Measurements from ENCODE around the gene RAB3IL1. TPM values are rescaled to one million over a fixed set of nuclear protein-coding genes. Genes with fewer than 3 reads are reported as not detected.

The RAB3IL1 gene
- total RNA-seq, 2 donors from 2014 or later: not detected

DNA sequence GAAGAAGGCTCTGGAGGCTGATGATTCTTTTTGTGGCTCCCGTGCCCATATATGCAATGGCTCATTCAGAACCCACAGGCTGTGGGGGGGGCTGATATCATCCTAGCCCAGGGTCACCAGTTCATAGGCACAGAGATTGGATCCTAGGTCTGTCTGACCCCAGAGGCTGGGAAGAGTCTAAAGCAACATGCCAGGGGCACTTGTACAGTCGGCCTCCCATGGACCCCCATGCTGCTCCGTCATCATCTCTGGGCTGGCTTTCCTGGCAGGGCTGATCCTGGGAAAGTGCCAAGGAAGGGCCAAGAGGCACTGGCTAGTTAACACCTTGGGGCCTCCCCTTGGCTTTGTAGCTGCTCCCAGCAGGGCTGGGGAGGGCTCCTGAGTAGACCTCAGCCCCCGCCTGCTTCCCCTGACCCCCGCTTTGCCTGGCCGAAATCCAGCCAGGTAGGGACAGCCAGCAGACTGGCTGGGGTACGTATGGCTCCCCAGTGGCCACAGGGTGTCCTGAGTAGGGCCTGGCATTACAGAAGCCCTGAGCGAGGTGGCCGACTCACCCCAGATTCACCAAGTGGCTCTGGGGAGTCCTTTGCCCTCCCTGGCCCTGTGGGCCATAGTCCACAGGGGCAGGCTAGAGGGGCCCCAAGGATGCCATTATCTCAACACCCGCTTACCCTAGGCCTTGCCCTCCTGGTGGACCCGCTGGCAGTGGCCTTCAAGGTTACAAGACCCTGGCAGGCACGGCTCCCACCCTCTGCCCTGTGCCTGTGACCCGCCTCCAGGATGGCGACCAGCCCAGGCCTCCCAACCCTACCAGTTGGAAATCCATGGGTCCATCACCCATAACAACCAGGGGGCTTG is 48.6 kb downstream of the RAB3IL1 start:
- Mint-ChIP-seq H3K4me3 (no peak overlapping the region), H3K4me1 (peaks cover 7% of the 10 kb centered on the region), H3K27ac (no peak overlapping the region), H3K9me3 (no peaks in the 10 kb centered on the region), H3K36me3 (ENCODE audit: low read depth) (peaks cover 8% of the 10 kb centered on the region), H3K27me3 (no peaks in the 10 kb centered on the region)
- ATAC-seq (replicated peaks): no peak

GRCh38 chr11:61866958-61867343 is 50.4 kb downstream of the RAB3IL1 start:
- Mint-ChIP-seq H3K27ac (no peak overlapping the region), H3K4me1 (peaks cover 7% of the 10 kb centered on the region), H3K4me3 (no peak overlapping the region), H3K36me3 (ENCODE audit: low read depth) (peaks cover 10% of the 10 kb centered on the region), H3K27me3 (no peaks in the 10 kb centered on the region), H3K9me3 (no peaks in the 10 kb centered on the region)
- no peak for ATAC-seq (replicated peaks)

GRCh38 chr11:61866231-61866957 is 51.0 kb downstream of the RAB3IL1 start:
- ATAC-seq (replicated peaks): no peak
- H3K9me3 Mint-ChIP-seq: no peaks in the 10 kb centered on the region
- peaks cover 16% of the 10 kb centered on the region for H3K36me3 Mint-ChIP-seq (ENCODE audit: low read depth)
- H3K4me3 Mint-ChIP-seq: no peak overlapping the region
- no peaks in the 10 kb centered on the region for H3K27me3 Mint-ChIP-seq
- no peak overlapping the region for H3K27ac Mint-ChIP-seq
- peaks cover 7% of the 10 kb centered on the region for H3K4me1 Mint-ChIP-seq

DNA sequence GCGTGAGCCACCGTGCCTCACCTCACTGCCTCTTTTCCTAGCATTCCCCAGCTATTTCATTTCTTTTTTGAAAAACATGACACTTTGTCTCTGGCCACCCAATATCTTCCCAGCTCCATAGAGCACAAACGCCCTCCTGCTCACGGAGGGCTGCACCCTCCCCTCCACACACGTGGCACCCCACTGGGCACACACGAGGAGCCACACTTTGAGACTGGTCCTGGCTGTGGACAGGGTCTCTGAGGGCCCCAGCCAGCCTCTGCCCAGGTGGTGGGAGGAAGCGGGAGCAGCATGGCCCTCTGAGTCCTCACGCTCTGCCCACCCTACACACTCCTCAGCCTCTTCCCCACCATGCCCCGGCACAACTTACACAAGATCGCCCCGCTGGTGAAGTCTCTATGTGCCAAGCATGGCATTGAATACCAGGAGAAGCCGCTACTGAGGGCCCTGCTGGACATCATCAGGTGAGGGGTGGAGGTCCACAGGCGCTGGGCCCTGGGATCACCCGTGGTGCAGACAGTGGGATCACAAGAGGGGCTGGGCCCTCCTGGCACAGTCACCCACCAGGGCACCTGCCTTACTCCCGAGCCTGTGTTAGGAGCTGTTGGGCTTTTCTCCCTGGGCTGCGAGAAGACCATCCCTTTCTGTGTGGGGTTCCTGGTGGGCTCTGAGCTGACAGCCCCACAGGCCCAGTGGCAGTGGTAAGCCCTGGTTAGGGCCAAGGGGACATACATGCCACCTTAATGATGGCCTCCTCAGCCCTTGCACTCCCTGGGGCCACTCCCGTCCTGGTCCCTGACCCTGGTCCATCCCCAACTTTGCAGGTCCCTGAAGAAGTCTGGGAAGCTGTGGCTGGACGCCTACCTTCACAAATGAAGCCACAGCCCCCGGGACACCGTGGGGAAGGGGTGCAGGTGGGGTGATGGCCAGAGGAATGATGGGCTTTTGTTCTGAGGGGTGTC is 52.3 kb downstream of the RAB3IL1 start:
- H3K9me3 Mint-ChIP-seq: no peaks in the 10 kb centered on the region
- ATAC-seq (replicated peaks): no peak
- H3K27me3 Mint-ChIP-seq: no peaks in the 10 kb centered on the region
- H3K36me3 Mint-ChIP-seq (ENCODE audit: low read depth): peaks cover 25% of the 10 kb centered on the region
- H3K4me3 Mint-ChIP-seq: no peak overlapping the region
- H3K4me1 Mint-ChIP-seq: no peaks in the 10 kb centered on the region
- no peak overlapping the region for H3K27ac Mint-ChIP-seq

GRCh38 chr11:61863548-61864081 is 53.8 kb downstream of the RAB3IL1 start:
- ATAC-seq (replicated peaks): no peak

DNA sequence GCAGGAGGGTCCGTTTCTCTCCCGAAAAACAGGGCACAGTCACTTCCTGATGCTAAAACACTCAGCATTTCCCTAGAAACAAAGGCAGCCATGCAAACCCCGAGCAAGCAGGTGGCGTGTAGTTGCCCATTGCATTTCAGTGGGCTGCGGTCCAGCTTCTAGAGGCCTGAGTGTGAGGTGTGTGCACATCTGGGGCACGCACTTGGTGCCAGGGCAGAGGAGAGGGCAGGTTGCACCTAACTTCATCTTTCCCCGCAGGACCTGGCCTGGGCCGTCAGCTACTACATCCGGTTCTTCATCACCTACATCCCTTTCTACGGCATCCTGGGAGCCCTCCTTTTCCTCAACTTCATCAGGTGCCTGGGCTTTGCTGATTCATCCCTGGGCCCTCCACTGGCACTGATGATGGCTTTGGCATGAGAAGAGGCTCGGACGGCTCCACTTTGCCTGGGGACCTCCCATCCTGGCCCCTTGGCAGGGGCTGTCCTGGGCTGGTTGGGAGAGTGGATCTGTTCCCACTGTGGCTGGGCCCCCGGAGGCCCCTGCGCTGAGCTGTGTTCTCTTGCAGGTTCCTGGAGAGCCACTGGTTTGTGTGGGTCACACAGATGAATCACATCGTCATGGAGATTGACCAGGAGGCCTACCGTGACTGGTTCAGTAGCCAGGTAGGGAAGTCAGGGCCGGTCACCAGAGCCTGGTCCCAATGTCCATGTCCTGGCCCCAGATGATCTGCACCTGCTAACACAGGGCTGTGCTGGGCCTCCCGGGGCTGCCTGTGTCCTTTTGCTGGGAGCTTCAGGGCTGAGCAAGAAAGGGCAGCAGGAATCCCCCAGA is 54.4 kb downstream of the RAB3IL1 start:
- no peak overlapping the region for H3K4me3 Mint-ChIP-seq

More at GRCh38 chr11:61863548-61864081, 53.8 kb downstream of the RAB3IL1 start:
- Mint-ChIP-seq H3K27me3 (no peaks in the 10 kb centered on the region), H3K4me3 (no peak overlapping the region), H3K9me3 (no peaks in the 10 kb centered on the region), H3K36me3 (ENCODE audit: low read depth) (peaks cover 39% of the 10 kb centered on the region), H3K4me1 (no peaks in the 10 kb centered on the region), H3K27ac (no peak overlapping the region)

DNA sequence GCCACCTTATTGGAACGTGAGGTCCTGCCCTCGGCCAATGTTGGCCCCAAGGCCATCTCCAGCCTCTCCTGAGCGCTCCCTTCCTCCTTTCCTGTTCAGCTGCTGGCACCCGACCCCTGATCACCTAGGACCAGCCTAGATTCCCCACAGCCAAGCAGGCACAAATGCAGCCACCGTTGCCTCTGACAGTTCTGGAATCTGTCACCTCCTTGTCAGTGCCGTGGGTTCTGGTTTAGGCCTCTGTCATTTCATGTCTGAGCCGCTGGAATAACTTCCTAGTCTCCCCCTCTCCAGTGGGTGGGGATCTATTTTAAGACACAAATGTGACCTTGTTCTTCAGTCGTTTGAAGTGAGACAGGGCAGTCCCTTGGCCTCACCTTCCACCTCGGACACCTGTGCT is 55.7 kb downstream of the RAB3IL1 start:
- no peaks in the 10 kb centered on the region for H3K4me1 Mint-ChIP-seq
- H3K9me3 Mint-ChIP-seq: no peaks in the 10 kb centered on the region
- no peaks in the 10 kb centered on the region for H3K27me3 Mint-ChIP-seq
- no peak overlapping the region for H3K27ac Mint-ChIP-seq
- H3K4me3 Mint-ChIP-seq: no peak overlapping the region
- peaks cover 43% of the 10 kb centered on the region for H3K36me3 Mint-ChIP-seq (ENCODE audit: low read depth)
- no peak for ATAC-seq (replicated peaks)

More for the DNA sequence above, 54.4 kb downstream of the RAB3IL1 start:
- H3K4me1 Mint-ChIP-seq: no peaks in the 10 kb centered on the region
- H3K9me3 Mint-ChIP-seq: no peaks in the 10 kb centered on the region
- H3K36me3 Mint-ChIP-seq (ENCODE audit: low read depth): peaks cover 43% of the 10 kb centered on the region
- no peak overlapping the region for H3K27ac Mint-ChIP-seq
- ATAC-seq (replicated peaks): no peak
- H3K27me3 Mint-ChIP-seq: no peaks in the 10 kb centered on the region

GRCh38 chr11:61860054-61860903 is 57.1 kb downstream of the RAB3IL1 start:
- Mint-ChIP-seq H3K36me3 (ENCODE audit: low read depth) (peaks cover 43% of the 10 kb centered on the region), H3K27ac (no peak overlapping the region), H3K4me1 (no peaks in the 10 kb centered on the region), H3K4me3 (no peak overlapping the region), H3K27me3 (no peaks in the 10 kb centered on the region), H3K9me3 (no peaks in the 10 kb centered on the region)
- ATAC-seq (replicated peaks): no peak

DNA sequence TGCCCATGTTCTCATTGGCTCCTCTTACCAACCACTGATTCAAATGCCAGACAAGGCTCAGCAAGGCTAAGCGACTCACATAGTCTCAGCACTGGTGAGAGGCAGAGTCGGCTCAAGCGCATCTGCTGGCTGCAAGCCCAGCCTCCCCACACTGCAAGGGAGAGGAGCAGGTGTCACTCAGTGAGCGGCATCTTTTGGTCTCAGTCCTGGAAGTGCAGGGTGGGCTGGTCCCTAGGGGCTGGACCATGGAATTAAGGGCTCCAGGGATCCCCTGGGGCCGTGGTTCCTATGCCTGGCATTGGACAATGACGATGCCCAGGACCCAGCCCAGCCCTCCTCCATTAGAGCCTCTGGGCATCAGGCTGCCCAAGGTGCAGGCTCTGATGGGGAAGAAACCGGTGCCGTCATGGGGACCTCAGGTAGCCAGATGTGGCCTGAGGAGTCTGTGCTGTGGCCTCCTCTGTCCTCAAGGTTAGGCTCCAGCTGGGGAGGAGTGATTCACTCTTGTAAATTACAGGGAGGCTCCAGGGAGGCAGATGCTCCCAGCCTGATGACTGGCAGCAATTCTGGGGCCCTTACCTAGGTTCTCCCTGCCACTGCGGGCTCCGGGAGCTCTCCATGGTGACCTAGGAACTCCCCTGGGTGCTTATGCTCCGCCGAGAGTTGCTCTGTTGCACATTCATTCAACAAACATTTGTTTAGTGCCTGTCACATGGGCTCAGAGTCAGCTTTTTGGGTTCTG is 61.3 kb downstream of the RAB3IL1 start:
- Mint-ChIP-seq H3K27me3 (no peaks in the 10 kb centered on the region), H3K27ac (no peak overlapping the region), H3K4me3 (no peak overlapping the region), H3K36me3 (ENCODE audit: low read depth) (peaks cover 43% of the 10 kb centered on the region), H3K4me1 (no peaks in the 10 kb centered on the region), H3K9me3 (no peaks in the 10 kb centered on the region)
- no peak for ATAC-seq (replicated peaks)

- Mint-ChIP-seq H3K9me3 (no peaks in the 10 kb centered on the region), H3K4me1 (no peaks in the 10 kb centered on the region), H3K4me3 (no peak overlapping the region), H3K27me3 (no peaks in the 10 kb centered on the region), H3K36me3 (ENCODE audit: low read depth) (peaks cover 44% of the 10 kb centered on the region), H3K27ac (no peak overlapping the region)
- ATAC-seq (replicated peaks): no peak
Measured at GRCh38 chr11:61854966-61855714, 62.2 kb downstream of the RAB3IL1 start.

- H3K4me1 Mint-ChIP-seq: no peaks in the 10 kb centered on the region
- H3K36me3 Mint-ChIP-seq (ENCODE audit: low read depth): peaks cover 44% of the 10 kb centered on the region
- ATAC-seq (replicated peaks): no peak
- H3K27me3 Mint-ChIP-seq: no peaks in the 10 kb centered on the region
- H3K4me3 Mint-ChIP-seq: no peak overlapping the region
- no peak overlapping the region for H3K27ac Mint-ChIP-seq
- H3K9me3 Mint-ChIP-seq: no peaks in the 10 kb centered on the region
Measured at GRCh38 chr11:61854206-61854895, 63.0 kb downstream of the RAB3IL1 start.
